Kidney (tissue), 14 donors: ENCODE results near the gene CPNE7. TPM values are rescaled to one million over a fixed set of nuclear protein-coding genes. Genes with fewer than 3 reads are reported as not detected.

Experiments
- DNase-seq, 5 donors: peaks; one replicate each; pipeline ENCODE4 v3.0.0-alpha.2; 2013 to 2020
- FAIRE-seq: peaks from 2 replicates; lab custom pipeline; 2012; peaks lifted over from hg19 to GRCh38; lab: Jason Lieb, UNC
- H3K27ac ChIP-seq, 2 donors: one replicate each; pipeline ENCODE4 v1.7.0; 2013; ENCODE audit warnings: low read depth in 2 of 2, low read length in 2 of 2, inconsistent platforms in 1 of 2
- H3K27me3 ChIP-seq: one replicate; pipeline ENCODE4 v1.7.1; 2013; ENCODE audit warnings: low read length, inconsistent platforms; ENCODE audit not compliant: control insufficient read depth, insufficient read depth
- H3K36me3 ChIP-seq, 3 donors: one replicate each; pipeline versions ENCODE4 v1.7.0 to v1.7.1; 2013; ENCODE audit warnings: low read length in 3 of 3, control low read depth in 1 of 3, inconsistent platforms in 1 of 3; ENCODE audit not compliant: insufficient read depth in 3 of 3, control insufficient read depth in 2 of 3
- H3K4me1 ChIP-seq, 3 donors: one replicate each; pipeline versions ENCODE4 v1.7.0 to v1.7.1; 2013; ENCODE audit warnings: low read length in 3 of 3, inconsistent platforms in 1 of 3, low read depth in 1 of 3; ENCODE audit not compliant: control insufficient read depth in 2 of 3, insufficient read depth in 2 of 3
- H3K4me3 ChIP-seq, 3 donors: one replicate each; pipeline versions ENCODE4 v1.7.0 to v1.8.1; 2013; ENCODE audit warnings: low read length in 3 of 3, control low read depth in 1 of 3, inconsistent platforms in 1 of 3
- H3K9ac ChIP-seq, 3 donors: one replicate each; pipeline versions ENCODE4 v1.7.0 to v1.7.1; 2013; ENCODE audit warnings: low read length in 3 of 3, control low read depth in 1 of 3, inconsistent platforms in 1 of 3
- H3K9me3 ChIP-seq, 3 donors: one replicate each; pipeline versions ENCODE4 v1.7.0 to v1.7.1; 2013; ENCODE audit warnings: low read length in 3 of 3, control low read depth in 1 of 3, inconsistent platforms in 1 of 3; ENCODE audit not compliant: control insufficient read depth in 2 of 3, insufficient read depth in 1 of 3
- CTCF ChIP-seq: IDR thresholded peaks from 3 replicates; pipeline ENCODE4 v1.5.1; 2012; ENCODE audit warnings: mild to moderate bottlenecking, moderate library complexity, borderline replicate concordance; ENCODE audit not compliant: insufficient read depth; ENCODE audit errors: extremely low read depth
- intact Hi-C: fragments of 100-400 bp; cut with DNase I; formaldehyde crosslinking; loops from one replicate; pipeline ENCODE4 v1.11.1; 2022
- polyA plus RNA-seq: library from polyadenylated mRNA; stranded (reverse); fragments of 350-450 nt; fragmentation: Illumina TruSeq; extraction: RNeasy Lipid Tissue Mini Kit (QIAGEN cat#74804); gene quantifications from one replicate; pipeline ENCODE4 v1.2.3, GENCODE V29; 2014; ENCODE audit warnings: low read depth, low replicate concordance; ENCODE audit not compliant: insufficient read depth
- total RNA-seq: library from RNA; stranded (reverse); fragmentation: NEBNext Ultra II Directional; extraction: Animal tissue kit (Norgen Biotek cat#: 25700); gene quantifications from one replicate; pipeline ENCODE4 v1.2.1, GENCODE V29; 2021
- donor health status: control.
- donor health status: control.
- donor health status: control.
- donor health status: control.
- donor health status: control.
- donor health status: DM: yes; HTN: yes; CAD: no.
- donor health status: Normal renal cell carcinoma (clear cell type).

CPNE7 gene
- total and polyA plus RNA-seq, 2 donors from 2014 or later: 1.5 to 13.7 TPM

GRCh38 chr16:89582614-89583196 lies 7.1 kb downstream of the CPNE7 start:
- Histone ChIP-seq H3K4me1 (peaks cover 0 to 9% (median 0%) of the 10 kb centered on the region in 3 donors), H3K4me3 (no peak overlapping the region), H3K36me3 (no peaks in the 10 kb centered on the region), H3K27ac (peak overlapping the region; percentile 34 to 62), H3K9ac (no peak overlapping the region), H3K9me3 (no peaks in the 10 kb centered on the region), H3K27me3 (no peaks in the 10 kb centered on the region)
- intact Hi-C loops: no loop called here
- FAIRE-seq (no peak), DNase-seq (peak in 1 of 5 donors; percentile 68)
- TF ChIP-seq CTCF: no peak

- DNase-seq (peak in 1 of 5 donors; percentile 68), FAIRE-seq (no peak)
- Histone ChIP-seq H3K4me1 (peaks cover 0 to 9% (median 0%) of the 10 kb centered on the region in 3 donors), H3K36me3 (no peaks in the 10 kb centered on the region), H3K9me3 (no peaks in the 10 kb centered on the region), H3K4me3 (no peak overlapping the region), H3K9ac (no peak overlapping the region), H3K27ac (no peak overlapping the region), H3K27me3 (no peaks in the 10 kb centered on the region)
- TF ChIP-seq CTCF: no peak
- intact Hi-C loops: no loop called here
These were observed 7.8 kb downstream of the CPNE7 start for GRCh38 chr16:89583197-89583894.

GRCh38 chr16:89583895-89584644 lies 8.5 kb downstream of the CPNE7 start:
- H3K9ac ChIP-seq: no peak overlapping the region
- no peak overlapping the region for H3K4me3 ChIP-seq
- no peak for TF ChIP-seq CTCF
- no peaks in the 10 kb centered on the region for H3K36me3 ChIP-seq
- H3K4me1 ChIP-seq: peaks cover 0 to 9% (median 0%) of the 10 kb centered on the region in 3 donors
- FAIRE-seq (no peak), DNase-seq (peak in 1 of 5 donors; percentile 77)
- no peaks in the 10 kb centered on the region for H3K27me3 ChIP-seq
- no peak overlapping the region for H3K27ac ChIP-seq
- no peaks in the 10 kb centered on the region for H3K9me3 ChIP-seq
- intact Hi-C loops: no loop called here
